WTC11 (cell line): ENCODE results near the gene GAB2. TPM values are rescaled to one million over a fixed set of nuclear protein-coding genes. Genes with fewer than 3 reads are reported as not detected.

ENCODE experiments used
- ATAC-seq: fragments of 200-7000 bp; cut with Tn5 transposase; 2 replicates; pipeline ENCODE4 v1.10.0; 2021; ENCODE audit warnings: mild to moderate bottlenecking, moderate library complexity
- CTCF ChIA-PET: fragments of 300-600 bp; sonication (Branson Sonifier 250); formaldehyde crosslinking; loops from one replicate; lab custom pipeline; 2021; ENCODE audit warnings: antibody characterized with exemption; lab: Charles Lee
- POLR2A ChIA-PET: fragments of 350-600 bp; sonication (Branson Sonifier 250); formaldehyde crosslinking; loops from one replicate; lab custom pipeline; 2021; ENCODE audit warnings: antibody characterized with exemption; lab: Charles Lee
- DNase-seq: peaks from one replicate; pipeline ENCODE4 v3.0.0; 2021; ENCODE audit warnings: low spot score
- H3K27ac Mint-ChIP-seq: 2 replicates; pipeline ENCODE4 v1.8.0; 2021; ENCODE audit warnings: mixed read lengths
- H3K27me3 Mint-ChIP-seq: 2 replicates; pipeline ENCODE4 v1.8.0; 2021; ENCODE audit warnings: low read depth, mild to moderate bottlenecking, moderate library complexity, mixed read lengths
- H3K36me3 Mint-ChIP-seq: 2 replicates; pipeline ENCODE4 v1.8.0; 2021; ENCODE audit warnings: mixed read lengths
- H3K4me1 Mint-ChIP-seq: 2 replicates; pipeline ENCODE4 v1.8.0; 2022; ENCODE audit warnings: mixed read lengths
- H3K4me3 Mint-ChIP-seq: 2 replicates; pipeline ENCODE4 v1.8.0; 2021; ENCODE audit warnings: mild to moderate bottlenecking, moderate library complexity, mixed read lengths
- H3K9me3 Mint-ChIP-seq: 2 replicates; pipeline ENCODE4 v1.8.0; 2021; ENCODE audit warnings: mixed read lengths
- ATF2 ChIP-seq: sonication (generic); formaldehyde crosslinking; IDR thresholded peaks from 2 replicates; pipeline ENCODE4 v1.8.1; 2022; ENCODE audit warnings: low read depth, missing genetic modification reagents, borderline replicate concordance
- E2F4 ChIP-seq: sonication (generic); formaldehyde crosslinking; IDR thresholded peaks from 2 replicates; pipeline ENCODE4 v1.8.1; 2022; ENCODE audit warnings: low read depth, mild to moderate bottlenecking, moderate library complexity, missing genetic modification reagents, borderline replicate concordance
- FOXP1 ChIP-seq: sonication (generic); formaldehyde crosslinking; IDR thresholded peaks from 2 replicates; pipeline ENCODE4 v1.8.0; 2022; ENCODE audit warnings: missing genetic modification reagents, mild to moderate bottlenecking, moderate library complexity, borderline replicate concordance
- HMGXB4 ChIP-seq: sonication (generic); formaldehyde crosslinking; IDR thresholded peaks from 2 replicates; pipeline ENCODE4 v1.8.1; 2023; ENCODE audit warnings: mild to moderate bottlenecking, moderate library complexity, missing genetic modification reagents
- JUN ChIP-seq: sonication (generic); formaldehyde crosslinking; IDR thresholded peaks from 2 replicates; pipeline ENCODE4 v1.8.0; 2023; ENCODE audit warnings: mild to moderate bottlenecking, missing genetic modification reagents
- MLX ChIP-seq: sonication (generic); formaldehyde crosslinking; IDR thresholded peaks from 2 replicates; pipeline ENCODE4 v1.8.1; 2023; ENCODE audit warnings: mild to moderate bottlenecking, missing genetic modification reagents, moderate library complexity
- MXD4 ChIP-seq: fragments of 250-450 bp; sonication (Bioruptor Pico); IDR thresholded peaks from 2 replicates; pipeline ENCODE4 v1.8.0; 2021; ENCODE audit warnings: mild to moderate bottlenecking, moderate library complexity, borderline replicate concordance
- NFATC4 ChIP-seq: fragments of 250-450 bp; sonication (Bioruptor Pico); IDR thresholded peaks from 2 replicates; pipeline ENCODE4 v1.9.0; 2021; ENCODE audit warnings: mild to moderate bottlenecking
- NFYB ChIP-seq: sonication (generic); formaldehyde crosslinking; conservative IDR thresholded peaks from 2 replicates; pipeline ENCODE4 v1.8.0; 2022; ENCODE audit warnings: low read depth, missing genetic modification reagents
- NR1H2 ChIP-seq: sonication (generic); formaldehyde crosslinking; IDR thresholded peaks from 2 replicates; pipeline ENCODE4 v1.9.0; 2021; ENCODE audit warnings: mild to moderate bottlenecking, moderate library complexity, missing genetic modification reagents
- NR3C1 ChIP-seq: sonication (generic); formaldehyde crosslinking; conservative IDR thresholded peaks from 2 replicates; pipeline ENCODE4 v1.8.1; 2023; ENCODE audit warnings: low read depth, mild to moderate bottlenecking, missing genetic modification reagents
- PRRX2 ChIP-seq: fragments of 250-450 bp; sonication (Bioruptor Pico); IDR thresholded peaks from 2 replicates; pipeline ENCODE4 v1.8.0; 2021; ENCODE audit warnings: mild to moderate bottlenecking
- RORB ChIP-seq: fragments of 250-450 bp; sonication (Bioruptor Pico); IDR thresholded peaks from 2 replicates; pipeline ENCODE4 v1.9.0; 2021; ENCODE audit warnings: mild to moderate bottlenecking
- SMAD4 ChIP-seq: sonication (generic); formaldehyde crosslinking; IDR thresholded peaks from 2 replicates; pipeline ENCODE4 v1.8.0; 2022; ENCODE audit warnings: mild to moderate bottlenecking, missing genetic modification reagents
- SP1 ChIP-seq: sonication (generic); formaldehyde crosslinking; conservative IDR thresholded peaks from 2 replicates; pipeline ENCODE4 v1.8.1; 2022; ENCODE audit warnings: missing genetic modification reagents
- USF2 ChIP-seq: sonication (generic); formaldehyde crosslinking; IDR thresholded peaks from 2 replicates; pipeline ENCODE4 v1.8.1; 2023; ENCODE audit warnings: mild to moderate bottlenecking, missing genetic modification reagents, moderate library complexity
- ZMAT4 ChIP-seq: fragments of 250-450 bp; sonication (Bioruptor Pico); IDR thresholded peaks from 2 replicates; pipeline ENCODE4 v1.9.0; 2021; ENCODE audit warnings: mild to moderate bottlenecking
- ZNF232 ChIP-seq: sonication (generic); formaldehyde crosslinking; IDR thresholded peaks from 2 replicates; pipeline ENCODE4 v1.8.0; 2022; ENCODE audit warnings: mild to moderate bottlenecking, missing genetic modification reagents
- ZNF396 ChIP-seq: fragments of 250-450 bp; sonication (Bioruptor Pico); IDR thresholded peaks from 2 replicates; pipeline ENCODE4 v1.8.0; 2021; ENCODE audit warnings: mild to moderate bottlenecking, moderate library complexity, borderline replicate concordance
- ZNF425 ChIP-seq: fragments of 250-450 bp; sonication (Bioruptor Pico); conservative IDR thresholded peaks from 2 replicates; pipeline ENCODE4 v1.9.0; 2021; ENCODE audit warnings: mild to moderate bottlenecking
- ZNF671 ChIP-seq: fragments of 250-450 bp; sonication (Bioruptor Pico); IDR thresholded peaks from 2 replicates; pipeline ENCODE4 v1.8.0; 2021; ENCODE audit warnings: mild to moderate bottlenecking
- ZSCAN18 ChIP-seq: fragments of 250-450 bp; sonication (Bioruptor Pico); IDR thresholded peaks from 2 replicates; pipeline ENCODE4 v2.1.2; 2022; ENCODE audit warnings: mild to moderate bottlenecking, moderate library complexity
- total RNA-seq: library from RNA; stranded (reverse); gene quantifications from 3 replicates; pipeline ENCODE4 v1.2.3, GENCODE V29; 2021

Gene GAB2
- total RNA-seq, 1 experiment from 2014 or later = 10.6 TPM

GRCh38 chr11:78450866-78451265, 33.2 kb upstream of the GAB2 start:
- Mint-ChIP-seq H3K36me3 (no peaks in the 10 kb centered on the region), H3K27ac (no peak overlapping the region)
- CTCF ChIA-PET = no interaction called here
- TF ChIP-seq SMAD4 (CRISPR knock-in tag) (no peak), FOXP1 (CRISPR knock-in tag) (no peak), USF2 (no peak), NFYB (no peak), JUN (CRISPR knock-in tag) (no peak), E2F4 (CRISPR knock-in tag) (no peak), NR1H2 (CRISPR knock-in tag) (no peak), ATF2 (no peak), ZSCAN18 (CRISPR knock-in tag) (no peak)
- TF ChIP-seq, all 79 proteins: peak for 0
- Mint-ChIP-seq H3K9me3 (no peaks in the 10 kb centered on the region), H3K27me3 (no peaks in the 10 kb centered on the region), H3K4me1 (no peaks in the 10 kb centered on the region), H3K4me3 (no peak overlapping the region)
- POLR2A ChIA-PET = no interaction called here
- no peak for ATAC-seq
- DNase-seq = no peak

GRCh38 chr11:78449866-78450265, 32.2 kb upstream of the GAB2 start:
- CTCF ChIA-PET = no interaction called here
- POLR2A ChIA-PET = no interaction called here
- Mint-ChIP-seq H3K4me1 (no peaks in the 10 kb centered on the region), H3K27ac (no peak overlapping the region), H3K36me3 (no peaks in the 10 kb centered on the region), H3K9me3 (no peaks in the 10 kb centered on the region), H3K4me3 (no peak overlapping the region), H3K27me3 (no peaks in the 10 kb centered on the region)
- DNase-seq (no peak), ATAC-seq (no peak)
- no peak for TF ChIP-seq ZNF671 (CRISPR knock-in tag)
- no peak for TF ChIP-seq ATF2
- TF ChIP-seq USF2 = no peak
- TF ChIP-seq HMGXB4 (CRISPR knock-in tag) = no peak
- no peak for TF ChIP-seq PRRX2 (CRISPR knock-in tag)
- no peak for TF ChIP-seq SMAD4 (CRISPR knock-in tag)
- TF ChIP-seq ZNF232 (CRISPR knock-in tag) = no peak
- TF ChIP-seq NFATC4 (CRISPR knock-in tag) = no peak
- TF ChIP-seq ZMAT4 (CRISPR knock-in tag) = no peak
- TF ChIP-seq RORB (CRISPR knock-in tag) = no peak
- TF ChIP-seq MXD4 (CRISPR knock-in tag) = no peak
- no peak for TF ChIP-seq ZNF396
- TF ChIP-seq MLX (CRISPR knock-in tag) = no peak
- TF ChIP-seq SP1 (CRISPR knock-in tag) = no peak
- no peak for TF ChIP-seq FOXP1 (CRISPR knock-in tag)
- TF ChIP-seq NR3C1 (CRISPR knock-in tag) = no peak
- TF ChIP-seq ZNF425 (CRISPR knock-in tag) = no peak
